ENCODE results near the gene TMEM169. TPM values are rescaled to one million over a fixed set of nuclear protein-coding genes. Genes with fewer than 3 reads are reported as not detected.

TMEM169 gene
- total and polyA plus RNA-seq, 2 of the 13 experiments (the other 11 are each of a cell fraction or from before 2014, with no cell fraction given): 1.5 to 4.5 TPM

GRCh38 chr2:216108310-216108966, 26.7 kb downstream of the TMEM169 start (continued):
- TF ChIP-seq ZBTB4 (CRISPR knock-in tag; IDR thresholded peaks at IDR 0.05; ENCODE audit: borderline replicate concordance) (no peak), ONECUT2 (CRISPR knock-in tag; IDR thresholded peaks at IDR 0.05) (no peak), ZNF546 (CRISPR knock-in tag; conservative IDR thresholded peaks at IDR 0.05) (0 out of 2 replicates have a peak, but pooled peaks have one; percentile 2), PAF1 (CRISPR knock-in tag; IDR thresholded peaks at IDR 0.05) (no peak), SALL1 (CRISPR knock-in tag; IDR thresholded peaks at IDR 0.05) (peak; percentile 8), ZNF615 (CRISPR knock-in tag; IDR thresholded peaks at IDR 0.05; ENCODE audit: borderline replicate concordance) (no peak), ZNF556 (CRISPR knock-in tag; IDR thresholded peaks at IDR 0.05; ENCODE audit: borderline replicate concordance) (no peak), ZNF362 (CRISPR knock-in tag; IDR thresholded peaks at IDR 0.05; ENCODE audit: borderline replicate concordance) (0 out of 2 replicates have a peak, but pooled peaks have one; percentile 7), KDM2A (CRISPR knock-in tag; IDR thresholded peaks at IDR 0.05; ENCODE audit: borderline replicate concordance, low read depth) (no peak), SSRP1 (CRISPR knock-in tag; IDR thresholded peaks at IDR 0.05) (peak; percentile 43; the same call in 1 of the 2 replicates)
- TF ChIP-seq, protein P1, sequence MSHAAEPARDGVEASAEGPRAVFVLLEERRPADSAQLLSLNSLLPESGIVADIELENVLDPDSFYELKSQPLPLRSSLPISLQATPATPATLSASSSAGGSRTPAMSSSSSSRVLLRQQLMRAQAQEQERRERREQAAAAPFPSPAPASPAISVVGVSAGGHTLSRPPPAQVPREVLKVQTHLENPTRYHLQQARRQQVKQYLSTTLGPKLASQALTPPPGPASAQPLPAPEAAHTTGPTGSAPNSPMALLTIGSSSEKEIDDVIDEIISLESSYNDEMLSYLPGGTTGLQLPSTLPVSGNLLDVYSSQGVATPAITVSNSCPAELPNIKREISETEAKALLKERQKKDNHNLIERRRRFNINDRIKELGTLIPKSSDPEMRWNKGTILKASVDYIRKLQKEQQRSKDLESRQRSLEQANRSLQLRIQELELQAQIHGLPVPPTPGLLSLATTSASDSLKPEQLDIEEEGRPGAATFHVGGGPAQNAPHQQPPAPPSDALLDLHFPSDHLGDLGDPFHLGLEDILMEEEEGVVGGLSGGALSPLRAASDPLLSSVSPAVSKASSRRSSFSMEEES (CRISPR knock-in tag; IDR thresholded peaks at IDR 0.05): 0 out of 2 replicates have a peak, but pooled peaks have one; percentile 14
- TF ChIP-seq, protein P2, sequence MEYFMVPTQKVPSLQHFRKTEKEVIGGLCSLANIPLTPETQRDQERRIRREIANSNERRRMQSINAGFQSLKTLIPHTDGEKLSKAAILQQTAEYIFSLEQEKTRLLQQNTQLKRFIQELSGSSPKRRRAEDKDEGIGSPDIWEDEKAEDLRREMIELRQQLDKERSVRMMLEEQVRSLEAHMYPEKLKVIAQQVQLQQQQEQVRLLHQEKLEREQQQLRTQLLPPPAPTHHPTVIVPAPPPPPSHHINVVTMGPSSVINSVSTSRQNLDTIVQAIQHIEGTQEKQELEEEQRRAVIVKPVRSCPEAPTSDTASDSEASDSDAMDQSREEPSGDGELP (IDR thresholded peaks at IDR 0.05; ENCODE audit: borderline replicate concordance, low read depth): peak; percentile 62; the same call in 1 of the 2 replicates
- TF ChIP-seq, protein P3, sequence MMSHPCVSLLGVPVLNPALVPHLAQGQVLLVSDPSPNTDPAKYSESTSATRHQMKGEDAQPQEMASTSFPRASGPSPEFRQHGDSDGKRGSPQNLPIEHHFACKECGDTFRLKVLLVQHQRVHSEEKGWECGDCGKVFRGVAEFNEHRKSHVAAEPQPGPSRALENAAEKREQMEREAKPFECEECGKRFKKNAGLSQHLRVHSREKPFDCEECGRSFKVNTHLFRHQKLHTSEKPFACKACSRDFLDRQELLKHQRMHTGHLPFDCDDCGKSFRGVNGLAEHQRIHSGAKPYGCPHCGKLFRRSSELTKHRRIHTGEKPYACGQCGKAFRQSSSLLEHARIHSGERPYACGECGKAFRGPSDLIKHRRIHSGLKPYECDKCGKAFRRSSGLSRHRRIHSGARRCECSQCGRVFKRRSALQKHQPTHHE (CRISPR knock-in tag; IDR thresholded peaks at IDR 0.05; ENCODE audit: borderline replicate concordance): no peak
- TF ChIP-seq, protein P4, sequence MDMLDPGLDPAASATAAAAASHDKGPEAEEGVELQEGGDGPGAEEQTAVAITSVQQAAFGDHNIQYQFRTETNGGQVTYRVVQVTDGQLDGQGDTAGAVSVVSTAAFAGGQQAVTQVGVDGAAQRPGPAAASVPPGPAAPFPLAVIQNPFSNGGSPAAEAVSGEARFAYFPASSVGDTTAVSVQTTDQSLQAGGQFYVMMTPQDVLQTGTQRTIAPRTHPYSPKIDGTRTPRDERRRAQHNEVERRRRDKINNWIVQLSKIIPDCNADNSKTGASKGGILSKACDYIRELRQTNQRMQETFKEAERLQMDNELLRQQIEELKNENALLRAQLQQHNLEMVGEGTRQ (IDR thresholded peaks at IDR 0.05; ENCODE audit: low read depth, low read length): no peak
- TF ChIP-seq, protein P4 (CRISPR knock-in tag; IDR thresholded peaks at IDR 0.05; ENCODE audit: borderline replicate concordance): 0 out of 2 replicates have a peak, but pooled peaks have one; percentile 13
- TF ChIP-seq, protein P5, sequence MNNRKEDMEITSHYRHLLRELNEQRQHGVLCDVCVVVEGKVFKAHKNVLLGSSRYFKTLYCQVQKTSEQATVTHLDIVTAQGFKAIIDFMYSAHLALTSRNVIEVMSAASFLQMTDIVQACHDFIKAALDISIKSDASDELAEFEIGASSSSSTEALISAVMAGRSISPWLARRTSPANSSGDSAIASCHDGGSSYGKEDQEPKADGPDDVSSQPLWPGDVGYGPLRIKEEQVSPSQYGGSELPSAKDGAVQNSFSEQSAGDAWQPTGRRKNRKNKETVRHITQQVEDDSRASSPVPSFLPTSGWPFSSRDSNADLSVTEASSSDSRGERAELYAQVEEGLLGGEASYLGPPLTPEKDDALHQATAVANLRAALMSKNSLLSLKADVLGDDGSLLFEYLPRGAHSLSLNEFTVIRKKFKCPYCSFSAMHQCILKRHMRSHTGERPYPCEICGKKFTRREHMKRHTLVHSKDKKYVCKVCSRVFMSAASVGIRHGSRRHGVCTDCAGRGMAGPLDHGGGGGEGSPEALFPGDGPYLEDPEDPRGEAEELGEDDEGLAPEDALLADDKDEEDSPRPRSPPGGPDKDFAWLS (CRISPR knock-in tag; IDR thresholded peaks at IDR 0.05; ENCODE audit: borderline replicate concordance): no peak
